Naive thymus-derived CD8-positive, alpha-beta T cell (primary cell): ENCODE measurements around the gene CRABP1. TPM values are rescaled to one million over a fixed set of nuclear protein-coding genes. Genes with fewer than 3 reads are reported as not detected.

Source experiments
- ATAC-seq, 2 donors: fragments of 150-1000 bp; cut with Tn5 transposase in 1 of 2; sonication (Bioruptor Pico), chemical (Tn5 transposase) in 1 of 2; 1 replicate in 1 of 2; 2 replicates in 1 of 2; pipeline ENCODE4 v1.10.0; 2021; ENCODE audit warnings: mild to moderate bottlenecking in 2 of 2, moderate library complexity in 2 of 2
- POLR2A ChIA-PET: fragments of 350-600 bp; sonication (Branson Sonifier 250); formaldehyde crosslinking; loops from one replicate; lab custom pipeline; 2021; ENCODE audit warnings: antibody characterized with exemption; lab: Charles Lee
- DNase-seq, 10 donors: peaks; one replicate each; pipeline versions ENCODE4 v3.0.0 to v3.0.0-alpha.2; 2020 to 2022
- H3K27ac Mint-ChIP-seq, 10 donors: one replicate each; pipeline ENCODE4 v1.8.0; 2020 to 2022; ENCODE audit warnings: mild to moderate bottlenecking in 10 of 10, mixed read lengths in 10 of 10, moderate library complexity in 4 of 10, inconsistent platforms in 1 of 10
- H3K27me3 Mint-ChIP-seq, 5 donors: one replicate each; pipeline ENCODE4 v1.8.0; 2021 to 2022; ENCODE audit warnings: mixed read lengths in 5 of 5
- H3K36me3 Mint-ChIP-seq, 3 donors: one replicate each; pipeline ENCODE4 v1.8.0; 2020 to 2022; ENCODE audit warnings: mixed read lengths in 3 of 3, mild to moderate bottlenecking in 2 of 3, inconsistent platforms in 1 of 3
- H3K4me1 Mint-ChIP-seq, 4 donors: one replicate each; pipeline ENCODE4 v1.8.0; 2021 to 2022; ENCODE audit warnings: mixed read lengths in 4 of 4
- H3K4me3 Mint-ChIP-seq, 10 donors: one replicate each; pipeline ENCODE4 v1.8.0; 2020 to 2022; ENCODE audit warnings: mild to moderate bottlenecking in 10 of 10, mixed read lengths in 10 of 10, moderate library complexity in 6 of 10, inconsistent platforms in 1 of 10
- H3K9me3 Mint-ChIP-seq, 9 donors: one replicate each; pipeline ENCODE4 v1.8.0; 2020 to 2022; ENCODE audit warnings: mixed read lengths in 9 of 9, mild to moderate bottlenecking in 3 of 9, inconsistent platforms in 1 of 9, moderate library complexity in 1 of 9
- polyA plus RNA-seq, 3 donors: library from polyadenylated mRNA; unstranded; fragments of 300-500 nt; fragmentation: Illumina TruSeq; gene quantifications; one replicate each; pipeline ENCODE4 v1.2.3, GENCODE V29; 2021
- total RNA-seq, 8 experiments: library from RNA in 2 of 8; stranded (reverse) in 2 of 8; gene quantifications; one replicate each; pipeline ENCODE4 v1.2.3 and lab custom pipeline; 2021 to 2026

Gene CRABP1
- total and polyA plus RNA-seq, 5 experiments from 2014 or later: not detected

DNA sequence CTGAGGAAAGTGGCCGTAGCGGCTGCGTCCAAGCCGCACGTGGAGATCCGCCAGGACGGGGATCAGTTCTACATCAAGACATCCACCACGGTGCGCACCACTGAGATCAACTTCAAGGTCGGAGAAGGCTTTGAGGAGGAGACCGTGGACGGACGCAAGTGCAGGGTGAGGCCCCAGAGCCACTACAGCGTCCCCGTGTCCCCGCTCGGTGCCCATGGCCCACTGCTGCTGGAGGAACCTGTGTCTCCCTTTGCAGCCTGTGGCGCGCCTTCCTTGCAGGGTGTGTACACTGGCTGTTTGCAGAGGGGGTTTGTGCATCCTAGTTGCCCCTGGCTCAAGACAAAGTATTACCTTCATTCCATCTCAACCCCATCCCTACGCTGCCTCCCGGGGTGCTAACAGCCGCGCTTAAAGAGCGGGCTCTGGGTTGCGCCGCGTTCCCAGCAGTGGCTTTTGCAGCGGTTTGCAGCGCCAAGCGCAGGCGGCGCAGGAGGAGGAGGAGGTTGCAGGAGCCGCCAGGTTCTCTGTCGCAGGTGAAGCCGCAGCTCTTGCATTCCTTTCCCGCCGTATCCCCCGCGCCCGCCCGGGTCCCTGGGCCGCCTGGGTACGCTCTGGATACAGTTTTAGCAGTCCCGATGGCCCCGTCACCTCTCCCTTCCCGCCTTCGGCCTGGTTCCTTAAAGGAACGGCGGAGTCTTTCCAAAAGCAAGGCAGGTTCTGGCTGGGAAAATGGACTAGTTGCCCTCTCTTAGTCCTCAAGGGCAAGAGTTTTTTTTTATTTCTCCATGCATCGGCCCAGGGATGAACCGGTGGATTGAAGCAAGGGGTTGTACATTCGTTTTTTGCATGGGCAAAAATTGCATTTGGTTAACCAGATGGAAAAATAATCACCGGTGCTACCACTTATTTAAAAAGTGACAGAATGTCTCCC is 1.2 kb downstream of the CRABP1 start:
- Mint-ChIP-seq H3K36me3 (no peaks in the 10 kb centered on the region), H3K9me3 (peaks cover 0 to 2% (median 0%) of the 10 kb centered on the region in 9 donors), H3K4me3 (no peak overlapping the region), H3K27ac (no peak overlapping the region), H3K4me1 (peaks cover 0 to 6% (median 0%) of the 10 kb centered on the region in 4 donors), H3K27me3 (peaks cover 12 to 55% (median 23%) of the 10 kb centered on the region in 5 donors)
- peak in 1 of 10 donors; percentile 11 for DNase-seq
- POLR2A ChIA-PET: no interaction called here
- no peak for ATAC-seq

DNA sequence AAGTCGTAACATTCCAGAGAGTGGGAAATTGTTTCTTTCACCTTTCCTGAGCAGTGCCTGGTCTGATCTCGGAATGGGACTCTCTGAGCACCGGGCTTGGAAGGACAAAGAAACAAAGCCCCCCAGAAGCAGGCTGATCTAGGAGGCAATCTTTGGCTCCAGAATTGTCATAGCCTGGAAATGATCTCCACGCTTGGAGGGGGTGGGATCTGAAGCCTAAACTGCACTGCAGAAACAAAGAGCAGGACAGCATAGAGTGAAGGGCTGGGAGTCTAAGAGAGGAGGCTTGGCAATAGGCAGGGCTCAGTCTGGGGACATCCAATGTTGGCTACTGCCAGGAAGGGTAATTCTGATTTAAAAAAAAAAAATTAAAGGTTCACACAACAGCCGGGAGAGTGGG is 1.9 kb downstream of the CRABP1 start:
- no peaks in the 10 kb centered on the region for H3K36me3 Mint-ChIP-seq
- H3K27ac Mint-ChIP-seq: no peak overlapping the region
- H3K4me1 Mint-ChIP-seq: peaks cover 0 to 6% (median 0%) of the 10 kb centered on the region in 4 donors
- POLR2A ChIA-PET: no interaction called here
- peaks cover 0 to 2% (median 0%) of the 10 kb centered on the region in 9 donors for H3K9me3 Mint-ChIP-seq
- DNase-seq (no peak), ATAC-seq (no peak)
- H3K27me3 Mint-ChIP-seq: peaks cover 12 to 55% (median 23%) of the 10 kb centered on the region in 5 donors
- H3K4me3 Mint-ChIP-seq: no peak overlapping the region

DNA sequence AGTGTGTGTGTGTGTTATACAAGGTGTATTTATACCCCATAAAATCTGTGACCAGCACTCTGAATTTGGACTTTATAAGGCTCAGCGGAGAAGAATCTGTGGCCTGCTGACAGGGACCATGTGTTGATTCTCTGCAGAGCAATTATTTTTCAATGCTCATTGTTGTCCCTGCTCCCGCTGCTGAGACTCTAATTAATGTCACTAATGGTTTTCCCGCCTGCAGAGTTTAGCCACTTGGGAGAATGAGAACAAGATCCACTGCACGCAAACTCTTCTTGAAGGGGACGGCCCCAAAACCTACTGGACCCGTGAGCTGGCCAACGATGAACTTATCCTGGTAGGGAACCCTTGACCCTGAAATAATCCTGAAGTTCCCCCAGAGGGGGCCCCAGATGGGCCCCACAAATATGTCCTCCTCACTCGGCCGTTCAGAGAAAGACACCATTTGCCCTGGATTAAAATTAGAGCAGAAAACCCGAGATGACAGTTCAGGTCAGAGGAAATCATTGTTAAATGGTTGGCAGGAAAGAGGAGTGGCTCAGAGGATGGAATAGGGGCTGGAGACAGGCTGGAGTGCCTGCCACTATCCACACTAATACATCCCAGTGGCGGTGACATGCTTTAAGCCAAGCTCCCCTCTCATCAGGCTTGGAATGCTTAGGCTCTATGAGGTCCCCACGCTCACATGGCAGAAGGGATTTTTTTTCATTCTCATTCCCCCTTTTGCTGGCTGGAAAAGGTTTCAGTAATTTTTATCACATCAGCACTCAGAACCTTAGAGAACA is 3.3 kb downstream of the CRABP1 start:
- H3K36me3 Mint-ChIP-seq: no peaks in the 10 kb centered on the region
- no peak overlapping the region for H3K4me3 Mint-ChIP-seq
- POLR2A ChIA-PET: no interaction called here
- peaks cover 11 to 45% (median 20%) of the 10 kb centered on the region in 5 donors for H3K27me3 Mint-ChIP-seq
- H3K4me1 Mint-ChIP-seq: peaks cover 0 to 6% (median 0%) of the 10 kb centered on the region in 4 donors
- no peak overlapping the region for H3K27ac Mint-ChIP-seq
- ATAC-seq (no peak), DNase-seq (peak in 1 of 10 donors; percentile 10)
- H3K9me3 Mint-ChIP-seq: no peaks in the 10 kb centered on the region

DNA sequence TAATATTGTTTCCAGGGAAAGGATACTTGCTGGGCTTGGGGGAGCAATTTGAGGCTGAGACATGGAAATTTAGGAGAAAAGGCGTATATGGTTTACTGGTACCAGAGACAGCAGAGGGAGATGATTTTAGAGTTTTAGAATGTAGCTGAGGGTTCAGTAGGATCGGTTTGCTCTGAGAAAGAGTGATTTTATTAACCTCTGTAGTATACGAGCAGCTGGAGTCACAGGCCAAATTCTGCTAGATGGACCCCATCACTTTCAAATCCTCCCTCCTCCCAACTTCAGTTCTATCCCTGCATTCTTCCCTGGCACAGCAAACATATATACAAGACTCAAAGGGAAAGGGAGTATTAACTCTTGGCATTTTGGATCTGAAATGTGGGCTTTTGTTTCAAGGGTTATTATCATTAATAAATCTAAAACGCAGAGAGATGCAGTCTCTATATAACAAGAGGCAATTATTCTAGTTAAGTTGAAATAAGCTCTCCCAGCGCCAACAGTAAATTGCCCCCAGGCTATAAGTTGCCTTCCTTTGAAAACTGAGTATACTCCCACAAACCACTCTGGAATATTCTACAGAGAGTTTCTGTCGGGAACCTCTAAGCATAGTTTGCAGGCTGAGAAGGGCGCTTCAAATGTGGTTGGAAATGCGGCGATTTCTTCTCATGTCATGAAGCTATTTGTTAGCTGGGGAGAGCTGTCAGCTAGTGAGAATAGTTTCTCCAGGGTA is 5.4 kb downstream of the CRABP1 start:
- H3K36me3 Mint-ChIP-seq: no peaks in the 10 kb centered on the region
- DNase-seq (no peak), ATAC-seq (no peak)
- no peak overlapping the region for H3K4me3 Mint-ChIP-seq
- POLR2A ChIA-PET: no interaction called here
- peaks cover 3 to 25% (median 10%) of the 10 kb centered on the region in 5 donors for H3K27me3 Mint-ChIP-seq
- H3K4me1 Mint-ChIP-seq: peaks cover 0 to 1% (median 0%) of the 10 kb centered on the region in 4 donors
- H3K27ac Mint-ChIP-seq: no peak overlapping the region
- no peaks in the 10 kb centered on the region for H3K9me3 Mint-ChIP-seq

DNA sequence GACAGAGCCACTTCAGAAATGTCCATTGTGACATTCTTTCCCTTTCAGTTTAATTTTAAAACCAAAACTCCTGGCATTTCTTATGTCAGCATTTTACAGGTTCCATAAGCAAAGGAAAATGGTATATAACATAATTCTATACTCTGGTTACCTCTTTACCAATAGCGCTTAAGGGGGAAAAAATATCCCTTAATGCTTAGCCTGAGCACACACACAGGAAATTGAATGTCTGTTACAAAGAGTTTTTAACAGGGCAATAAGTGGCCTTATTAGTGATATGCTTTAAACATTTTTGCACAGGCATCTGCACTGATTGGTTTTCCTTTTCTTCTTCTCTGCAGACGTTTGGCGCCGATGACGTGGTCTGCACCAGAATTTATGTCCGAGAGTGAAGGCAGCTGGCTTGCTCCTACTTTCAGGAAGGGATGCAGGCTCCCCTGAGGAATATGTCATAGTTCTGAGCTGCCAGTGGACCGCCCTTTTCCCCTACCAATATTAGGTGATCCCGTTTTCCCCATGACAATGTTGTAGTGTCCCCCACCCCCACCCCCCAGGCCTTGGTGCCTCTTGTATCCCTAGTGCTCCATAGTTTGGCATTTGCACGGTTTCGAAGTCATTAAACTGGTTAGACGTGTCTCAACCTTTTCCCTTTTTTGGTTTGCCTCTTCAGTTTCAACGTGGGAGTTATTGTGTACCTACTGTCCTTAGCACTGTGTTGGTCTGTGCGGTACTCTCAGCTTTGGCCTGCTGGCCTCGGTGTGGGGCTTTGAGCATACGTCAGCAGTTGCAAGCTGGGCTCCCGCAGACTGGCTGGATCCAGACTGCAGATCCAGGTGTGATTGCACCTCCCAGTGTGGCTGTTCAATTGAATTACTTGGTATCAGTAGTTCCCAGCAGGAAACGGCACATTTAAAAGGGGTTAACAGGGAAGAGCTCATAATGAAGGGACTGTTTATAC is 7.7 kb downstream of the CRABP1 start:
- H3K27ac Mint-ChIP-seq: no peak overlapping the region
- H3K36me3 Mint-ChIP-seq: no peaks in the 10 kb centered on the region
- no peak overlapping the region for H3K4me3 Mint-ChIP-seq
- H3K9me3 Mint-ChIP-seq: no peaks in the 10 kb centered on the region
- peaks cover 3 to 13% (median 7%) of the 10 kb centered on the region in 5 donors for H3K27me3 Mint-ChIP-seq
- no peak for DNase-seq
- no peaks in the 10 kb centered on the region for H3K4me1 Mint-ChIP-seq
- POLR2A ChIA-PET: no interaction called here
- no peak for ATAC-seq

DNA sequence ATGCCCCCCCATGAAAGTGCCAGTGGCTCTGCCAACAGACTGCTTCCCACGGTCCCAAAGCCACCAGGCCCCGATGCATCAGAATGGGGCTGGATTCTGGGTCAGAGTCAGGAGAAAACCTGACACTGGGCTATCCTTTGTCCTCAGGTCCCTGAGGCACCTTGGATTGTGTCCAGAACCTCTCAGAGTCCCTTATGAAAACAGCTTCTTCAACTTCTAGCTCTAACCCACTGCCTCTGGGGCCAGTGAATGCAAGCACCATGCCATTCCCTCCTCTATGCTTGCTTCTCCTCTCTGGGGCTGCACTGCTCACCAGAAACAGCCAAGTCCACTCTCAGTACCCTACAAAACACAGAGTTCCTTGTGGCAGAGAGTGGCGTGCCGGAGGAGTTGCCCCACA is 9.9 kb downstream of the CRABP1 start:
- H3K4me1 Mint-ChIP-seq: no peaks in the 10 kb centered on the region
- no peak for ATAC-seq
- no peak overlapping the region for H3K27ac Mint-ChIP-seq
- no peaks in the 10 kb centered on the region for H3K9me3 Mint-ChIP-seq
- no peak for DNase-seq
- POLR2A ChIA-PET: no interaction called here
- no peak overlapping the region for H3K4me3 Mint-ChIP-seq
- H3K36me3 Mint-ChIP-seq: no peaks in the 10 kb centered on the region
- peaks cover under 1 to 17% (median 3%) of the 10 kb centered on the region in 5 donors for H3K27me3 Mint-ChIP-seq

DNA sequence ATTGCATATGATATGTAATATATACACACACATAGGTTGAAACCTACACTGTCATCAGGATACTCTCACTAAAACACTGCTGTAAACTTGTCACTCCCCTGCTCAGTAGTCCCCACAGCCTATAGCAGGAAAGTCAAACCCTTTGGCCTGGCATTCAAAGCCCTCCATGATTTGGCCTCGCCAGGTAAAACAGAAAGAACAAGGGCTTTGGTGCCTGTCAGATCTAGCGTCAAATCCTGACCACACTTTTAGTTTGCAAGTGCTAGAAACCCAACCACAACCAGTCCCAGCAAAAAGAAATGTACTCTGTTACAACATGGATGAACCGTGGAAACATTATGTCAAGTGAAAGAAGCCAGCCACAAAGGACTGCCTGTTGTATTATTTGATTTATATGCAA is 11.4 kb downstream of the CRABP1 start:
- H3K4me3 Mint-ChIP-seq: no peak overlapping the region
- H3K27me3 Mint-ChIP-seq: peaks cover 2 to 28% (median 3%) of the 10 kb centered on the region in 5 donors
- H3K36me3 Mint-ChIP-seq: no peaks in the 10 kb centered on the region
- no peak overlapping the region for H3K27ac Mint-ChIP-seq
- H3K4me1 Mint-ChIP-seq: no peaks in the 10 kb centered on the region
- ATAC-seq (no peak), DNase-seq (no peak)
- H3K9me3 Mint-ChIP-seq: no peaks in the 10 kb centered on the region
- POLR2A ChIA-PET: no interaction called here

DNA sequence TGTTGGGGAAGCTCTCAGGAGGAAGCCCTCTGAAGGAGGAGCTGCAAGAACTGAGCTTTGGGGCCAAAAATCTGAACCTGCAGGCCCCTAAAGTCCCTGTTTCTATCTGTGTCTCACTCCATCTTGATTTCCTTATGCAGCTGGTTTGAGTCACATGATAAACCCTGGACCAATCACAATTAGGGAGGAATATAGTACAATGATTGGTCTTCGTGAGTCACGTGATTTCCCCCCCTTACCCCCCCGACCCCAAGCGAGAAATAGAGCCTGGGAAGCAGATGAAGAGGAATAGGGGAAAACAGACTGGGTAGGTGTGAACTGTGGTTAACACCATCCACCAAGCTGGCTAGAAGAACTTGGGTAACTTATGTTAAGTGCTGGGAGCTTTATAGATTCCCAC is 12.9 kb downstream of the CRABP1 start:
- H3K36me3 Mint-ChIP-seq: no peaks in the 10 kb centered on the region
- no peak overlapping the region for H3K27ac Mint-ChIP-seq
- DNase-seq (no peak), ATAC-seq (no peak)
- no peak overlapping the region for H3K4me3 Mint-ChIP-seq
- no peaks in the 10 kb centered on the region for H3K4me1 Mint-ChIP-seq
- no peaks in the 10 kb centered on the region for H3K9me3 Mint-ChIP-seq
- POLR2A ChIA-PET: no interaction called here
- H3K27me3 Mint-ChIP-seq: peaks cover 2 to 25% (median 5%) of the 10 kb centered on the region in 5 donors

DNA sequence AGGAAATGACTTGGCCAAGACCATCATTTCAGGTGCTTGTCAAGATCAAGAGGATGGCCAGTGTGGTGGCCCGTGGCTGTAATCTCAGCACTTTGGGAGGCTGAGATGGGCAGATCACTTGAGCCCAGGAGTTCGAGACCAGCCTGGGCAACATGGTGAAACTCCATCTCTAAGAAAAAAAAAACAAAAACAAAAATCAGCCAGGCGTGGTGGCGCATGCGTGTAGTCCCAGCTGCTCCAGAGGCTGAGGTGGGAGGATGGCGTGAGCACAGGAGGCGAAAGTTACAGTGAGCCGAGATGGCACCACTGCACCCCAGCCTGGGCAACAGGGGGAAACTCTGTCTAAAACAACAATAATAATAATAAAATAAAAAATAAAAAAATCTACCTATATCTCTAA is 15.0 kb downstream of the CRABP1 start:
- no peak overlapping the region for H3K27ac Mint-ChIP-seq

DNA sequence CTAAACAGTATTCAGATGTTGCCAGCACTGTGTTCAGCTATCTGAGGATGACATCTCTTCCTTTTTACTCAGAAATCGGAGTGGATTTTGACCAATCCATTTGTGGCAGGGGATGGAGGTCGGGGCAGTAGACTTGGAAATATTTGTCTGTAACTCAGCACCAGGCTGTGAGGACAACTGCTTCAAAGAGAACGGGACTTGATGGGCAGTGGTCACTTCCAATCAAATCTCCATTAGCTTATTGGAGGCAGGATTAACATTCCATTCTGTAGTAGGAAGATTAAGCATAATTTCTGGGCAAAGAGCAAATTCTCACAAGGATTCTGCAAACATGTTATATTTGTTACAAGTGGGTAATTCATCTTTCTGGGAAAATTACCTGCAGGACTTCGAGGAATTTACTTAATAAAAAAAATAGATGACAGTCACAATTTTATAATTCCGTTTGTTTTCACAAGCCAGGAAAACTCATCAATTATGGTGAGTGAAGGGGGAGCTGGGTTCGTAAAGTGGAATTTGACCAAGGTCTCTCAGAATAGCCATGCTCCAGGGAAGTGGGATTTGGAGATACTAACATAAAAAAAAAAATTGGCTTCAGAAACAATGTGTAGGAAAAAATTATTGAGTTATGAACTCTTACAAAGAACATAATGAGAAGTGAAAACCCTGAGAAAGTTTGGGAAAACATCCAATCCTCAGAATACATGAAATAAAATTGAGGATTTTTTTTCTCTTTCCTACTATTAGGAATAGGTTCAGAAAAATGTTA is 18.1 kb downstream of the CRABP1 start:
- H3K4me1 Mint-ChIP-seq: no peaks in the 10 kb centered on the region
- peaks cover 2 to 16% (median 5%) of the 10 kb centered on the region in 5 donors for H3K27me3 Mint-ChIP-seq
- ATAC-seq: no peak
- H3K9me3 Mint-ChIP-seq: no peaks in the 10 kb centered on the region
- H3K4me3 Mint-ChIP-seq: no peak overlapping the region
- POLR2A ChIA-PET: no interaction called here
- H3K36me3 Mint-ChIP-seq: no peaks in the 10 kb centered on the region
- H3K27ac Mint-ChIP-seq: peak overlapping the region in 1 of 10 donors; percentile 48
- DNase-seq: no peak

More for the DNA sequence above, 15.0 kb downstream of the CRABP1 start:
- no peak for ATAC-seq
- Mint-ChIP-seq H3K4me3 (no peak overlapping the region), H3K4me1 (no peaks in the 10 kb centered on the region), H3K36me3 (no peaks in the 10 kb centered on the region), H3K27me3 (peaks cover 2 to 16% (median 5%) of the 10 kb centered on the region in 5 donors), H3K9me3 (no peaks in the 10 kb centered on the region)
- DNase-seq: no peak
- POLR2A ChIA-PET: interaction anchor here (0.7 kb wide), 1 partner anchor 54 kb away, joined by 3 read pairs; no protein-coding TSS in a partner anchor
